ENCODE results near the gene TNFAIP8.
A peak's percentile ranks its signal among the peaks of the same experiment; 100 is the strongest.

DNA sequence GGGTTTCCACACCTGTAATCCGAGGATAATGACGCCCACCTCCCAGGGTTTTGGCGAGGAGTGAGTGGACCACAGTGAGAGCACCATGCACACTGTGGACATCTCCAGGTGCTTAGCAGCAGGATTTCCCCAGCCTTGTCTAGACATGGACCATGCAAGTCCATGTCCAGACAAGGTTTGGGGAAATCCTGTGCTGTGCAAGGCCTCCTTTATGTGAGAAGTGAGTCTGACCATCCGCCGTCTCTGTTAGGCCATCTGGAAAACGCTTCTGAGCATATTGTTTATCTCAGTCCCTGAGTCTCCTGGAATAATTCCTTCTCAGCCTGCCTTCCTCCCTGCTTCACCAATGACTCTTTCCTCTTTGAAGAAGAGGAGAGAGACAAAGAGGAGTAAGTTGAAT lies 26.2 kb upstream of the TNFAIP8 start:
- TF ChIP-seq, protein P1, sequence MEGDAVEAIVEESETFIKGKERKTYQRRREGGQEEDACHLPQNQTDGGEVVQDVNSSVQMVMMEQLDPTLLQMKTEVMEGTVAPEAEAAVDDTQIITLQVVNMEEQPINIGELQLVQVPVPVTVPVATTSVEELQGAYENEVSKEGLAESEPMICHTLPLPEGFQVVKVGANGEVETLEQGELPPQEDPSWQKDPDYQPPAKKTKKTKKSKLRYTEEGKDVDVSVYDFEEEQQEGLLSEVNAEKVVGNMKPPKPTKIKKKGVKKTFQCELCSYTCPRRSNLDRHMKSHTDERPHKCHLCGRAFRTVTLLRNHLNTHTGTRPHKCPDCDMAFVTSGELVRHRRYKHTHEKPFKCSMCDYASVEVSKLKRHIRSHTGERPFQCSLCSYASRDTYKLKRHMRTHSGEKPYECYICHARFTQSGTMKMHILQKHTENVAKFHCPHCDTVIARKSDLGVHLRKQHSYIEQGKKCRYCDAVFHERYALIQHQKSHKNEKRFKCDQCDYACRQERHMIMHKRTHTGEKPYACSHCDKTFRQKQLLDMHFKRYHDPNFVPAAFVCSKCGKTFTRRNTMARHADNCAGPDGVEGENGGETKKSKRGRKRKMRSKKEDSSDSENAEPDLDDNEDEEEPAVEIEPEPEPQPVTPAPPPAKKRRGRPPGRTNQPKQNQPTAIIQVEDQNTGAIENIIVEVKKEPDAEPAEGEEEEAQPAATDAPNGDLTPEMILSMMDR (IDR thresholded peaks at IDR 0.05), result no peak
- TF ChIP-seq EP300 (IDR thresholded peaks at IDR 0.05) (no peak), POLR2A (IDR thresholded peaks at IDR 0.05) (no peak), POLR2AphosphoS5 (IDR thresholded peaks at IDR 0.05) (peak in 1 of 3 donors; percentile 42)

Data from stomach (tissue), 4 donors.